Lower leg skin (tissue), 4 donors: Measurements from ENCODE around the gene FA2H. TPM values are rescaled to one million over a fixed set of nuclear protein-coding genes. Genes with fewer than 3 reads are reported as not detected.
A peak's percentile ranks its signal among the peaks of the same experiment; 100 is the strongest.

ENCODE experiments used
- DNase-seq, 2 donors: peaks; one replicate each; pipeline ENCODE4 v3.0.0-alpha.2; 2019; ENCODE audit warnings: low spot score in 2 of 2
- H3K4me3 ChIP-seq: fragments of 200-600 bp; sonication (generic); 2 replicates; pipeline ENCODE4 v1.5.1; 2017; ENCODE audit warnings: mild to moderate bottlenecking, low read depth; ENCODE audit not compliant: poor library complexity, severe bottlenecking
- POLR2A ChIP-seq, 2 donors: fragments of 450-650 bp; IDR thresholded peaks; one replicate each; pipeline ENCODE4 v1.6.1; 2016 to 2017; ENCODE audit warnings: antibody characterized with exemption in 2 of 2, mild to moderate bottlenecking in 1 of 2, moderate library complexity in 1 of 2
- WGBS, 2 donors: methylation state at CpG; one replicate each; pipeline ENCODE4 v1.1.5; 2018; 5-methylcytosine and 5-hydroxymethylcytosine counted together
- intact Hi-C: fragments of 100-400 bp; cut with DNase I; formaldehyde crosslinking; loops from one replicate; pipeline ENCODE4 v1.15.0; 2023; ENCODE audit warnings: low total_unique reads
- total RNA-seq, 4 donors: library from RNA; depleted of rRNA; stranded (reverse); fragments of >200 nt; gene quantifications; one replicate each; pipeline ENCODE4 v1.1.0, GENCODE V29; 2016
- TF ChIP-seq, protein P1 (sequence below), 3 donors: fragments of 450-650 bp; IDR thresholded peaks; one replicate each; pipeline ENCODE4 v1.5.1; 2016; ENCODE audit warnings: antibody characterized with exemption in 3 of 3, mild to moderate bottlenecking in 3 of 3, moderate library complexity in 2 of 3

Gene FA2H
- total RNA-seq, 4 donors from 2014 or later: 4.5 to 13.7 (median 7.7) TPM

DNA sequence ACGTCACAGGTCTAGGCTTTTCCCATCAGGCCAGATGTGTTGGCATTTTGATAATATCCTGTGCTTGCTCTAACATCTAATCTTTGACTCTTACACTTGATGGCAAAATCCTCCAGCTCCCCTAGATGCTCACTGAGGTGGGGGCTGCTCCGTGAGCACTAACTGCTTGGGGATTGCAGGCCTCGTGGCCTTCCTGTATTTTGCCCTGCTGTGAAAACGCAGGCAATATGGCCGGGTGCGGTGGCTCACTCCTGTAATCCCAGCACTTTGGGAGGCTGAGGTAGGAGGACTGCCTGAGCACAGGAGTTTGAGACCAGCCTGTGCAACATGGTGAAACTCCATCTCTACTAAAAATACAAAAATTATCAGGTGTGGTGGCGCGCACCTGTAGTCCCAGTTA is 64.2 kb downstream of the FA2H start:
- H3K4me3 ChIP-seq: no peak overlapping the region
- intact Hi-C loops: no loop called here
- no peak for TF ChIP-seq POLR2A (IDR thresholded peaks at IDR 0.05)
- TF ChIP-seq, protein P1, sequence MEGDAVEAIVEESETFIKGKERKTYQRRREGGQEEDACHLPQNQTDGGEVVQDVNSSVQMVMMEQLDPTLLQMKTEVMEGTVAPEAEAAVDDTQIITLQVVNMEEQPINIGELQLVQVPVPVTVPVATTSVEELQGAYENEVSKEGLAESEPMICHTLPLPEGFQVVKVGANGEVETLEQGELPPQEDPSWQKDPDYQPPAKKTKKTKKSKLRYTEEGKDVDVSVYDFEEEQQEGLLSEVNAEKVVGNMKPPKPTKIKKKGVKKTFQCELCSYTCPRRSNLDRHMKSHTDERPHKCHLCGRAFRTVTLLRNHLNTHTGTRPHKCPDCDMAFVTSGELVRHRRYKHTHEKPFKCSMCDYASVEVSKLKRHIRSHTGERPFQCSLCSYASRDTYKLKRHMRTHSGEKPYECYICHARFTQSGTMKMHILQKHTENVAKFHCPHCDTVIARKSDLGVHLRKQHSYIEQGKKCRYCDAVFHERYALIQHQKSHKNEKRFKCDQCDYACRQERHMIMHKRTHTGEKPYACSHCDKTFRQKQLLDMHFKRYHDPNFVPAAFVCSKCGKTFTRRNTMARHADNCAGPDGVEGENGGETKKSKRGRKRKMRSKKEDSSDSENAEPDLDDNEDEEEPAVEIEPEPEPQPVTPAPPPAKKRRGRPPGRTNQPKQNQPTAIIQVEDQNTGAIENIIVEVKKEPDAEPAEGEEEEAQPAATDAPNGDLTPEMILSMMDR (IDR thresholded peaks at IDR 0.05): no peak
- 96 to 97% methylated on average over 8 of the region's 8 CpGs for WGBS, 2 donors
- no peak for DNase-seq

DNA sequence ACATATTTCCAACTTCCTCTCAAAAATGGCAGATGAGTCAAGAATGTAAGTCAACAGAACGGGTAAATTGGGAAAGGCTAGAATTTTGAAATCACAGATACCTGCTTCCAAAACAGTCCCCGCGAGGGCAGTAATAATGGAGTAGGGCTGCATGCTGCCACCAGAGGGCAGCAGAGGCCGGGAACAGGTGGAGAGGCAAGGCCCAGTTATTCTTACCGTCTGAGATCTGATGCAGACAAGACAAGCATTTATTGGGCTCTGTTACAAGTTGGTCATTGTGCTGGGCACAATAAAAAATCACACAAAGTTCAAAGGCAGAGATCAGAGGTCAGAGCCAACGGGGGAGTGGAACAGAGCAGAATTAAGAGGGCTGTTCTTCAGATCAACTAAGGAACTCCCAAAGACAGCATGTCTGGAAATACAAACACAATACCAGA is 65.2 kb downstream of the FA2H start:
- intact Hi-C loops: loop anchor here (2.0 kb wide), 1 partner anchor 153 kb away; no protein-coding TSS in a partner anchor
- no peak overlapping the region for H3K4me3 ChIP-seq
- WGBS, 2 donors: 1 to 3% methylated on average over 6 of the region's 6 CpGs
- no peak for TF ChIP-seq POLR2A (IDR thresholded peaks at IDR 0.05)
- TF ChIP-seq, protein P1 (IDR thresholded peaks at IDR 0.05): peak in 1 of 3 donors; percentile 58
- DNase-seq: peak; percentile 73 to 96

DNA sequence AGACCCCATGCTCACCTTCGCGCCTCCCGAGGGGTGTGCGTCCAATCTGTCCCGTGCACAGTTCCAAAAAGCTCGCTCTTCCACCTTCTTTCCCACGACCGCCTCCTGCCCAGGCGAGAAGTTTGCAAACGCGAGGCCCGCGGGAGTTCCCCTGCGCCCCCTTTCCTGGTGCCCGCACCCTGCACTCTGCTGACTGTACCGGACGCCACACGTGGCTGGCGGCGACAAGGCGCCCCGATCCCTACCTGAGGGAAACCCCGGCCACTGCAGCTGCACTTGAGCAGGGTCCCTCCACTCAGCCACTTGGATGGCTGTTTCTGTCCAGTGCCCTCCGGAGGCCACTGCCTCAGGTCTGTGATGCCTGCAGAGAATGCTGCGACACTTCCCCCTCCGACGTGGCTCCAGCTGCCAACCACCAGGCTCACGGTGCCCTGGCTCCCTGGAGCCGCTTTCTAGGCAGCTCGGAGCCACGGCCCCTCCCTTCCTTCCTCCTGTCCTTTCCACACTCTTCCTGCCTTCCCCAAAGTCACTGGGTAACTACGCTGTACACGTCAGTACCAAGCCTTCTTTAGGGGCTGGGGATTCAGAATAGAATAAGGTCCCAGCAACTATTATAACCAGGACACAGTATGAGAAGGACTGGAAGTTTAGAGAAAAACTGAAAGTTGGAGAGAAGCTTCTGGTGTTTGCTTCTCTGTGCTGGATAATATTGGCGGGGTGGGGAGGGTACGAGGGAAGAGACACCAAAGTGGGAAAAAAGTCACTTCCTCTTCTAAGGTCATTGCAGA is 74.0 kb downstream of the FA2H start, which contains the start of gene MLKL:
Gene MLKL, minus strand, starts transcription at position 425 of the 788 bp plus-strand sequence. CDS start 5,105 bp downstream, outside the sequence.
- TF ChIP-seq, protein P1 (IDR thresholded peaks at IDR 0.05): no peak
- TF ChIP-seq POLR2A (IDR thresholded peaks at IDR 0.05): no peak
- peak; percentile 55 to 92 for DNase-seq
- peak within 1 kb of the TSS; percentile 62 for H3K4me3 ChIP-seq
- intact Hi-C loops: no loop called here
- 1 to 16% methylated on average over 34 to 35 of the region's 35 CpGs for WGBS, 2 donors

DNA sequence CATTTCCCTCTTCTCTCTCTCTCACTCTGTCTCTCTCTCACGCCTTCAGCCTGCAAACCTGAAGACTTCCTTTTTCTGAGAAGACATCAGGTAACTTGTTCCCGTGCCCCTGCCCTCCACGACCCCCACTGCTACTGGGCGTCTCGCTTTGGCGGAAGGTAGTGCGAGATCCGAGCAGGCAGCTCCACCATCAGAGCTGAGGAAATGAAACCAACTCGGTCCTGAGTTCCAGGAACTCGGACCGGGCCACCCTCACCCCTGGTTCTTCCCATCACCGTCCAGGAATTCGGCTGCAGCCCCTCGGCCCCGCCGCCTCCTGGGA is 74.5 kb downstream of the FA2H start:
- DNase-seq: no peak
- 1 to 19% methylated on average over 16 of the region's 16 CpGs for WGBS, 2 donors
- intact Hi-C loops: no loop called here
- no peak for TF ChIP-seq POLR2A (IDR thresholded peaks at IDR 0.05)
- TF ChIP-seq, protein P1 (IDR thresholded peaks at IDR 0.05): no peak
- peak overlapping the region; percentile 62 for H3K4me3 ChIP-seq

DNA sequence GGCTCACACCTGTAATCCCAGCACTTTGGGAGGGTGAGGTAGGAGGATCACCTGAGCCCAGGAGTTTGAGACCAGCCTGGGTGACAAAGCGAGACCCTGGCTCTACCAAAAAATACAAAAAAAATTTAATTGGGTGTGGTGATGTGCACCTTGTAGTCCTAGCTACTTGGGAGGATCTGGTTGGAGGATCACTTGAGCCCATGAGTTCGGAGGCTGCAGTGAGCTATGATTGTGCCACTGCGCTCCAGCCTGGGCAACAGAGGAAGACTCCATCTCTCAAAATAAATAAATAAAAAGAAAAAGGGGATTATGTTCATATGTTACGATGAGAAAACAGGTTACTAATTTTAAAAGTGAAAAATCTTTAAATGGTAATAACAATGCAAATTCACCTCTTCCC is 75.0 kb downstream of the FA2H start:
- H3K4me3 ChIP-seq: no peak overlapping the region
- WGBS, 2 donors: 56 to 65% methylated on average over 4 of the region's 4 CpGs
- intact Hi-C loops: no loop called here
- DNase-seq: no peak
- TF ChIP-seq, protein P1 (IDR thresholded peaks at IDR 0.05): no peak
- no peak for TF ChIP-seq POLR2A (IDR thresholded peaks at IDR 0.05)
